H9 (cell line): Measurements from ENCODE around the gene NHERF2. TPM values are rescaled to one million over a fixed set of nuclear protein-coding genes. Genes with fewer than 3 reads are reported as not detected.

Source experiments
- DNase-seq: peaks from one replicate; pipeline ENCODE4 v3.0.0-alpha.2; 2017
- H2AFZ ChIP-seq: one replicate; pipeline ENCODE4 v1.6.1; 2013; ENCODE audit warnings: mild to moderate bottlenecking, low read length, control low read depth, moderate library complexity
- H2AK5ac ChIP-seq: 2 replicates; pipeline ENCODE4 v1.6.1; 2013; ENCODE audit warnings: low read length, control low read depth, mixed read lengths; ENCODE audit not compliant: insufficient read length
- H2BK120ac ChIP-seq: one replicate; pipeline ENCODE4 v1.6.1; 2013; ENCODE audit warnings: low read depth, mild to moderate bottlenecking, low read length, control low read depth, inconsistent platforms; ENCODE audit not compliant: poor library complexity, severe bottlenecking
- H2BK12ac ChIP-seq: 2 replicates; pipeline ENCODE4 v1.6.1; 2013; ENCODE audit warnings: low read length, control low read depth, mixed read lengths, low read depth; ENCODE audit not compliant: insufficient read length
- H2BK15ac ChIP-seq: 2 replicates; pipeline ENCODE4 v1.6.1; 2013; ENCODE audit warnings: low read depth, low read length, control low read depth
- H2BK20ac ChIP-seq: one replicate; pipeline ENCODE4 v1.6.1; 2013; ENCODE audit warnings: low read depth, mild to moderate bottlenecking, low read length, control low read depth, inconsistent platforms; ENCODE audit not compliant: poor library complexity, severe bottlenecking
- H2BK5ac ChIP-seq: 2 replicates; pipeline ENCODE4 v1.6.1; 2013; ENCODE audit warnings: low read length, control low read depth, mixed read lengths; ENCODE audit not compliant: insufficient read length
- H3K14ac ChIP-seq: 2 replicates; pipeline ENCODE4 v1.6.1; 2013; ENCODE audit warnings: low read length, control low read depth; ENCODE audit not compliant: insufficient read depth
- H3K18ac ChIP-seq: 2 replicates; pipeline ENCODE4 v1.6.1; 2013; ENCODE audit warnings: low read depth, mild to moderate bottlenecking, mixed read lengths, low read length, control low read depth; ENCODE audit not compliant: insufficient read length
- H3K23ac ChIP-seq: 2 replicates; pipeline ENCODE4 v1.6.1; 2013; ENCODE audit warnings: low read length, control low read depth, mixed read lengths, low read depth; ENCODE audit not compliant: insufficient read length
- H3K23me2 ChIP-seq: 2 replicates; pipeline ENCODE4 v1.6.1; 2013; ENCODE audit warnings: low read depth, mild to moderate bottlenecking, mixed read lengths, low read length, control low read depth; ENCODE audit not compliant: insufficient read length, poor library complexity, severe bottlenecking
- H3K27ac ChIP-seq: 2 replicates; pipeline ENCODE4 v1.5.1; 2013; ENCODE audit warnings: low read length, control low read depth, mixed read lengths, low read depth; ENCODE audit not compliant: insufficient read length
- H3K27me3 ChIP-seq: 2 replicates; pipeline ENCODE4 v1.6.1; 2013; ENCODE audit warnings: low read length, control low read depth, inconsistent platforms; ENCODE audit not compliant: insufficient read depth
- H3K4ac ChIP-seq: 2 replicates; pipeline ENCODE4 v1.6.1; 2013; ENCODE audit warnings: low read depth, mild to moderate bottlenecking, control low read depth, inconsistent platforms, low read length, moderate library complexity
- H3K4me1 ChIP-seq: 2 replicates; pipeline ENCODE4 v1.6.1; 2013; ENCODE audit warnings: low read length, control low read depth, inconsistent platforms; ENCODE audit not compliant: insufficient read depth
- H3K4me2 ChIP-seq: 2 replicates; pipeline ENCODE4 v1.6.1; 2013; ENCODE audit warnings: low read length, control low read depth, mixed read lengths; ENCODE audit not compliant: insufficient read length, insufficient read depth
- H3K56ac ChIP-seq: 2 replicates; pipeline ENCODE4 v1.6.1; 2013; ENCODE audit warnings: low read depth, mild to moderate bottlenecking, mixed read lengths, low read length, control low read depth; ENCODE audit not compliant: insufficient read length
- H3K79me1 ChIP-seq: 2 replicates; pipeline ENCODE4 v1.6.1; 2013; ENCODE audit warnings: low read depth, mild to moderate bottlenecking, moderate library complexity, low read length, control low read depth, inconsistent platforms; ENCODE audit not compliant: insufficient read depth, poor library complexity, severe bottlenecking
- H3K79me2 ChIP-seq: 2 replicates; pipeline ENCODE4 v1.6.1; 2013; ENCODE audit warnings: low read length, control low read depth, inconsistent platforms; ENCODE audit not compliant: insufficient read depth
- H3K9ac ChIP-seq: 2 replicates; pipeline ENCODE4 v1.6.1; 2013; ENCODE audit warnings: low read length, control low read depth, mixed read lengths; ENCODE audit not compliant: insufficient read length; ENCODE audit errors: extremely low read depth
- H3K9me3 ChIP-seq: one replicate; pipeline ENCODE4 v1.6.1; 2013; ENCODE audit warnings: low read depth, low read length, inconsistent platforms; ENCODE audit not compliant: control insufficient read depth
- H3T11ph ChIP-seq: one replicate; pipeline ENCODE4 v1.6.1; 2013; ENCODE audit warnings: mild to moderate bottlenecking, low read length, control low read depth, inconsistent platforms
- H4K20me1 ChIP-seq: one replicate; pipeline ENCODE4 v1.6.1; 2013; ENCODE audit not compliant: control insufficient read depth, insufficient read length, insufficient read depth
- H4K5ac ChIP-seq: 2 replicates; pipeline ENCODE4 v1.6.1; 2013; ENCODE audit warnings: low read depth, mild to moderate bottlenecking, mixed read lengths, low read length, control low read depth; ENCODE audit not compliant: insufficient read length
- H4K8ac ChIP-seq: replicated peaks from 2 replicates; pipeline ENCODE4 v1.6.1; 2013; ENCODE audit warnings: low read length, control low read depth, mixed read lengths, low read depth; ENCODE audit not compliant: insufficient read length
- H4K91ac ChIP-seq: 2 replicates; pipeline ENCODE4 v1.6.1; 2013; ENCODE audit warnings: low read depth, mild to moderate bottlenecking, moderate library complexity, mixed read lengths, low read length, control low read depth; ENCODE audit not compliant: insufficient read length
- H3K27ac Mint-ChIP-seq, 3 experiments: 2 replicates in 2 of 3; 3 replicates in 1 of 3; pipeline ENCODE4 v1.8.0; 2020 to 2021; ENCODE audit warnings: mixed read lengths in 3 of 3, mild to moderate bottlenecking in 1 of 3, moderate library complexity in 1 of 3
- H3K27me3 Mint-ChIP-seq: 2 replicates; pipeline ENCODE4 v1.8.0; 2021; ENCODE audit warnings: low read depth, mild to moderate bottlenecking, moderate library complexity, mixed read lengths
- H3K36me3 Mint-ChIP-seq, 3 experiments: 2 replicates in 2 of 3; 3 replicates in 1 of 3; pipeline ENCODE4 v1.8.0; 2020 to 2021; ENCODE audit warnings: low read depth in 3 of 3, mixed read lengths in 3 of 3; ENCODE audit not compliant: insufficient read depth in 1 of 3
- H3K4me1 Mint-ChIP-seq, 2 experiments: 2 replicates each; pipeline ENCODE4 v1.8.0; 2020; ENCODE audit warnings: mixed read lengths in 2 of 2
- H3K4me3 Mint-ChIP-seq, 2 experiments: 2 replicates in 1 of 2; 3 replicates in 1 of 2; pipeline ENCODE4 v1.8.0; 2020 to 2021; ENCODE audit warnings: mild to moderate bottlenecking in 2 of 2, mixed read lengths in 2 of 2, moderate library complexity in 1 of 2
- H3K9me3 Mint-ChIP-seq, 2 experiments: 2 replicates in 1 of 2; 3 replicates in 1 of 2; pipeline ENCODE4 v1.8.0; 2020; ENCODE audit warnings: mild to moderate bottlenecking in 2 of 2, mixed read lengths in 2 of 2, moderate library complexity in 1 of 2
- WGBS: extraction: QIAGEN DNeasy Blood & Tissue Kit; methylation state at CpG from one replicate; pipeline ENCODE4 v1.1.7; 2013; ENCODE audit warnings: missing lambda C conversion rate, low lambda C conversion rate, mixed read lengths; ENCODE audit not compliant: insufficient read length; ENCODE audit errors: extremely low coverage; 5-methylcytosine and 5-hydroxymethylcytosine counted together
- total RNA-seq: library from RNA; stranded (reverse); gene quantifications from 2 replicates; pipeline ENCODE4 v1.2.1, GENCODE V29; 2021
- TF ChIP-seq, protein P1 (sequence below): fragments of 200-600 bp; sonication (generic); conservative IDR thresholded peaks from 3 replicates; pipeline ENCODE4 v1.8.0; 2021; ENCODE audit warnings: antibody characterized with exemption, mild to moderate bottlenecking

NHERF2 gene
- total RNA-seq, 1 experiment from 2014 or later, result 15.3 TPM

DNA sequence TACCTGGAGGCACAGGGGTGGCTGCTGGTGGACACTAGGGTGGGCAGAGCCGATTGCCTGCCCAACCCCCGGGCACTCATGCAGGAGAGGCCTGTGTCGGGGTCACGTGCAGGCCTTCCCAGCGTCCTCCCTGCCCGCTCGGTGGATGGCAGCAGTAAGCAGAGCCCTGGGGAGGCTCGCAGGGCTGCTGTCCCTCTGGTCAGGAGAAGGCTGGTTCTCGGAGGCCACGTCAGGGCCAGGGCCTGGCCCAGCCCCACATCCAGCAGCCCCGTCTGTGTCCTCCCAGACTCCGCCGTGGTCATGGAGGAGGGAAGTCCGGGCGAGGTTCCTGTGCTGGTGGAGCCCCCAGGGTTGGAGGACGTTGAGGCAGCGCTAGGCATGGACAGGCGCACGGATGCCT, 56.7 kb downstream of the NHERF2 start:
- Histone ChIP-seq H2BK120ac (no peak overlapping the region), H2BK12ac (no peak overlapping the region), H3K23ac (no peak overlapping the region), H3K18ac (no peak overlapping the region), H3K9ac (no peak overlapping the region), H3K27ac (no peak overlapping the region), H3K14ac (no peak overlapping the region), H2AK5ac (no peak overlapping the region), H3K4me2 (no peak overlapping the region), H3K4me1 (no peaks in the 10 kb centered on the region), H4K8ac (no peak overlapping the region), H2BK15ac (no peak overlapping the region), H3K9me3 (no peaks in the 10 kb centered on the region), H4K20me1 (no peaks in the 10 kb centered on the region), H3K4ac (no peak overlapping the region), H4K91ac (no peak overlapping the region), H3K27me3 (no peaks in the 10 kb centered on the region), H3K23me2 (no peaks in the 10 kb centered on the region), H2BK5ac (no peak overlapping the region), H3K79me1 (no peaks in the 10 kb centered on the region), H4K5ac (no peak overlapping the region), H3K56ac (no peak overlapping the region), H2AFZ (no peak overlapping the region), H3K79me2 (no peaks in the 10 kb centered on the region), H2BK20ac (no peak overlapping the region), H3T11ph (no peak overlapping the region)
- Mint-ChIP-seq H3K4me1 (no peaks in the 10 kb centered on the region), H3K36me3 (peaks cover 0 to 21% (median 18%) of the 10 kb centered on the region in 3 experiments; a peak in 5 of 7 replicates), H3K9me3 (no peaks in the 10 kb centered on the region), H3K27ac (no peak overlapping the region), H3K27me3 (no peaks in the 10 kb centered on the region), H3K4me3 (no peak overlapping the region)
- no peak for DNase-seq
- no CpG with 5 or more reads among the region's 19 CpGs for WGBS
- TF ChIP-seq, protein P1, sequence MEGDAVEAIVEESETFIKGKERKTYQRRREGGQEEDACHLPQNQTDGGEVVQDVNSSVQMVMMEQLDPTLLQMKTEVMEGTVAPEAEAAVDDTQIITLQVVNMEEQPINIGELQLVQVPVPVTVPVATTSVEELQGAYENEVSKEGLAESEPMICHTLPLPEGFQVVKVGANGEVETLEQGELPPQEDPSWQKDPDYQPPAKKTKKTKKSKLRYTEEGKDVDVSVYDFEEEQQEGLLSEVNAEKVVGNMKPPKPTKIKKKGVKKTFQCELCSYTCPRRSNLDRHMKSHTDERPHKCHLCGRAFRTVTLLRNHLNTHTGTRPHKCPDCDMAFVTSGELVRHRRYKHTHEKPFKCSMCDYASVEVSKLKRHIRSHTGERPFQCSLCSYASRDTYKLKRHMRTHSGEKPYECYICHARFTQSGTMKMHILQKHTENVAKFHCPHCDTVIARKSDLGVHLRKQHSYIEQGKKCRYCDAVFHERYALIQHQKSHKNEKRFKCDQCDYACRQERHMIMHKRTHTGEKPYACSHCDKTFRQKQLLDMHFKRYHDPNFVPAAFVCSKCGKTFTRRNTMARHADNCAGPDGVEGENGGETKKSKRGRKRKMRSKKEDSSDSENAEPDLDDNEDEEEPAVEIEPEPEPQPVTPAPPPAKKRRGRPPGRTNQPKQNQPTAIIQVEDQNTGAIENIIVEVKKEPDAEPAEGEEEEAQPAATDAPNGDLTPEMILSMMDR, result no peak
